ENCODE measurements around the gene NUDT22.

Gene NUDT22

GRCh38 chr11:64267207-64267945 lies 41.3 kb downstream of the NUDT22 start:
- Histone ChIP-seq H3K9ac (ENCODE audit: low read length) (peak overlapping the region; percentile 91; the same call in 1 of the 2 replicates), H3K36me3 (ENCODE audit: insufficient read depth, low read length) (peaks cover 8% of the 10 kb centered on the region), H4K20me1 (ENCODE audit: insufficient read depth, low read length) (no peaks in the 10 kb centered on the region), H3K4me1 (ENCODE audit: insufficient read depth, low read length, severe bottlenecking) (peaks cover 27% of the 10 kb centered on the region), H3K27ac (ENCODE audit: low read depth, low read length, poor library complexity, severe bottlenecking) (peak overlapping the region; percentile 91), H3K79me2 (ENCODE audit: insufficient read depth, low read length) (no peaks in the 10 kb centered on the region), H3K4me3 (ENCODE audit: low read depth, low read length, poor library complexity, severe bottlenecking) (no peak overlapping the region), H3K27me3 (ENCODE audit: insufficient read depth, low read length) (no peaks in the 10 kb centered on the region), H3K9me3 (ENCODE audit: low read length) (no peaks in the 10 kb centered on the region), H3K4me2 (ENCODE audit: low read length) (peak overlapping the region; percentile 93; the same call in 1 of the 2 replicates), H3F3A (ENCODE audit: insufficient read depth, low read length) (no peaks in the 10 kb centered on the region), H2AFZ (ENCODE audit: low read length) (no peak overlapping the region), H3K9me2 (ENCODE audit: low read depth, low read length) (no peaks in the 10 kb centered on the region)
- no peak for TF ChIP-seq EZH2 (IDR thresholded peaks at IDR 0.05; ENCODE audit: borderline replicate concordance, low read length)
- TF ChIP-seq, protein P1, sequence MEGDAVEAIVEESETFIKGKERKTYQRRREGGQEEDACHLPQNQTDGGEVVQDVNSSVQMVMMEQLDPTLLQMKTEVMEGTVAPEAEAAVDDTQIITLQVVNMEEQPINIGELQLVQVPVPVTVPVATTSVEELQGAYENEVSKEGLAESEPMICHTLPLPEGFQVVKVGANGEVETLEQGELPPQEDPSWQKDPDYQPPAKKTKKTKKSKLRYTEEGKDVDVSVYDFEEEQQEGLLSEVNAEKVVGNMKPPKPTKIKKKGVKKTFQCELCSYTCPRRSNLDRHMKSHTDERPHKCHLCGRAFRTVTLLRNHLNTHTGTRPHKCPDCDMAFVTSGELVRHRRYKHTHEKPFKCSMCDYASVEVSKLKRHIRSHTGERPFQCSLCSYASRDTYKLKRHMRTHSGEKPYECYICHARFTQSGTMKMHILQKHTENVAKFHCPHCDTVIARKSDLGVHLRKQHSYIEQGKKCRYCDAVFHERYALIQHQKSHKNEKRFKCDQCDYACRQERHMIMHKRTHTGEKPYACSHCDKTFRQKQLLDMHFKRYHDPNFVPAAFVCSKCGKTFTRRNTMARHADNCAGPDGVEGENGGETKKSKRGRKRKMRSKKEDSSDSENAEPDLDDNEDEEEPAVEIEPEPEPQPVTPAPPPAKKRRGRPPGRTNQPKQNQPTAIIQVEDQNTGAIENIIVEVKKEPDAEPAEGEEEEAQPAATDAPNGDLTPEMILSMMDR (IDR thresholded peaks at IDR 0.05; ENCODE audit: low read length), result no peak

DNA sequence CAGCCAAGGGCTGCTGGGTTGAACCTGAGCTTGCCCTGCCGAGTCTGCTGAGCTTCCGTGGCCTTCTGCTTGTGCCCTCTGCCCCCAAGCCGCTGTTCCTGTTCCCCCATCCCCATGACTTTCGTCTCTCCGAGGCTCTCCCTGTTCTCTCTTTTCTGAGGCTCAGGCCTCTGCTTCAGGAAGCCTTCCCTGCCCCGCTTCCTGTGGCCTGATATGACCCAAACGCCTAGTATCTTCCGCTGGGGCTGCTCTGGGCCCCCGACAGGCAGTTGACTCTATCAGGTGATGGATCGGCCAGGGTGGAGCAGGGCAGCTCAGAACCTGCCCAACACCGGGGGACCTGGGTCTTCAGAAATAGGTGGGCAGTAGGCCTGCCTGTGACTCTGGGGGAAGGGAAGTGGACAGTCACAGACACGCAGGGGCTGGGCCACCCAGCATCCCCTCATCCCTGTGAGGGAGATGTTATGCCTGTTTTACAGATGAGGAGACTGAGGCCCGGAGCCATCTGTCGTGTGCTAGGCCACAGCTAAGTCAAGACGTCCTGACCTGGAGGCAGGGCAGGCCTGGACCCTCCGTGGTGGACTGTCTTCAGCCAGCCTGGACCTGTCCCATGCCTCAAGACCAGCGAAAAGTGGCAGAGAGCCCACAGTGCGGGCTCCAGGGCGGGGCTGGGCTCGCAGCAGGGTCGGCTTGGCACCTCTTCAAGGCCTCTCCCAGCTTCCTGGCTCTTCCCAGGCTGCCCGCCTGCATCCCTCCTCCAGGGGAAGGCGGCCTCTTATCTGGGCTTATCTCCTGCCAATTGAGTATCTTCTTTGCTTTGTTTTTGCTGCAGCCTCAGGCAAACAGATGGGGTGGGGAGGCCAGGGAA lies 42.2 kb downstream of the NUDT22 start:
- Histone ChIP-seq H3K9me3 (ENCODE audit: low read length) (no peaks in the 10 kb centered on the region), H3K4me2 (ENCODE audit: low read length) (peak overlapping the region; percentile 93), H3K4me3 (ENCODE audit: low read depth, low read length, poor library complexity, severe bottlenecking) (peak overlapping the region; percentile 74), H4K20me1 (ENCODE audit: insufficient read depth, low read length) (no peaks in the 10 kb centered on the region), H2AFZ (ENCODE audit: low read length) (no peak overlapping the region), H3F3A (ENCODE audit: insufficient read depth, low read length) (no peaks in the 10 kb centered on the region), H3K9ac (ENCODE audit: low read length) (peak overlapping the region; percentile 91), H3K9me2 (ENCODE audit: low read depth, low read length) (no peaks in the 10 kb centered on the region), H3K4me1 (ENCODE audit: insufficient read depth, low read length, severe bottlenecking) (peaks cover 27% of the 10 kb centered on the region), H3K36me3 (ENCODE audit: insufficient read depth, low read length) (no peaks in the 10 kb centered on the region), H3K27ac (ENCODE audit: low read depth, low read length, poor library complexity, severe bottlenecking) (peak overlapping the region; percentile 91), H3K27me3 (ENCODE audit: insufficient read depth, low read length) (no peaks in the 10 kb centered on the region), H3K79me2 (ENCODE audit: insufficient read depth, low read length) (no peaks in the 10 kb centered on the region)
- TF ChIP-seq EZH2 (IDR thresholded peaks at IDR 0.05; ENCODE audit: borderline replicate concordance, low read length), result no peak
- TF ChIP-seq, protein P1 (IDR thresholded peaks at IDR 0.05; ENCODE audit: low read length), result no peak

GRCh38 chr11:64268893-64269539 lies 42.9 kb downstream of the NUDT22 start:
- Histone ChIP-seq H3K4me2 (ENCODE audit: low read length) (peak overlapping the region; percentile 93), H3K36me3 (ENCODE audit: insufficient read depth, low read length) (no peaks in the 10 kb centered on the region), H3K79me2 (ENCODE audit: insufficient read depth, low read length) (no peaks in the 10 kb centered on the region), H3K27me3 (ENCODE audit: insufficient read depth, low read length) (no peaks in the 10 kb centered on the region), H4K20me1 (ENCODE audit: insufficient read depth, low read length) (no peaks in the 10 kb centered on the region), H3K4me1 (ENCODE audit: insufficient read depth, low read length, severe bottlenecking) (peaks cover 27% of the 10 kb centered on the region), H3K9me3 (ENCODE audit: low read length) (no peaks in the 10 kb centered on the region), H3K27ac (ENCODE audit: low read depth, low read length, poor library complexity, severe bottlenecking) (peak overlapping the region; percentile 91), H2AFZ (ENCODE audit: low read length) (no peak overlapping the region), H3F3A (ENCODE audit: insufficient read depth, low read length) (no peaks in the 10 kb centered on the region), H3K4me3 (ENCODE audit: low read depth, low read length, poor library complexity, severe bottlenecking) (peak overlapping the region; percentile 74), H3K9me2 (ENCODE audit: low read depth, low read length) (no peaks in the 10 kb centered on the region), H3K9ac (ENCODE audit: low read length) (peak overlapping the region; percentile 91)
- TF ChIP-seq, protein P1 (IDR thresholded peaks at IDR 0.05; ENCODE audit: low read length), result peak; percentile 25; the same call in 1 of the 2 replicates
- no peak for TF ChIP-seq EZH2 (IDR thresholded peaks at IDR 0.05; ENCODE audit: borderline replicate concordance, low read length)

All from OCI-LY1 (cell line).